Activated CD8-positive, alpha-beta T cell treated with anti-CD3 and anti-CD28 coated beads for 36 hours (primary cell): ENCODE results near the gene CYP1A1. TPM values are rescaled to one million over a fixed set of nuclear protein-coding genes. Genes with fewer than 3 reads are reported as not detected.
"Not testable (repeated sequence)": the region's sequence is repeated elsewhere in the genome, so short reads cannot be mapped to it uniquely, and the experiment has no call there.

ENCODE experiments used
- ATAC-seq: fragments of 200-7000 bp; cut with Tn5 transposase; one replicate; pipeline ENCODE4 v1.10.0; 2021; ENCODE audit warnings: mild to moderate bottlenecking, moderate library complexity
- CTCF ChIA-PET: fragments of 350-600 bp; sonication (Branson Sonifier 250); formaldehyde crosslinking; loops from one replicate; lab custom pipeline; 2021; ENCODE audit warnings: antibody characterized with exemption; lab: Charles Lee
- POLR2A ChIA-PET: fragments of 350-600 bp; sonication (Branson Sonifier 250); formaldehyde crosslinking; loops from one replicate; lab custom pipeline; 2021; ENCODE audit warnings: antibody characterized with exemption; lab: Charles Lee
- DNase-seq: peaks from one replicate; pipeline ENCODE4 v3.0.0-alpha.2; 2020
- H3K27ac Mint-ChIP-seq: one replicate; pipeline ENCODE4 v1.8.0; 2021; ENCODE audit warnings: mild to moderate bottlenecking, mixed read lengths
- H3K27me3 Mint-ChIP-seq: one replicate; pipeline ENCODE4 v1.8.0; 2021; ENCODE audit warnings: mixed read lengths
- H3K36me3 Mint-ChIP-seq: one replicate; pipeline ENCODE4 v1.8.0; 2021; ENCODE audit warnings: low read depth, mixed read lengths
- H3K4me1 Mint-ChIP-seq: one replicate; pipeline ENCODE4 v1.8.0; 2021; ENCODE audit warnings: low read depth, mixed read lengths
- H3K4me3 Mint-ChIP-seq: one replicate; pipeline ENCODE4 v1.8.0; 2021; ENCODE audit warnings: mild to moderate bottlenecking, moderate library complexity, mixed read lengths
- H3K9me3 Mint-ChIP-seq: one replicate; pipeline ENCODE4 v1.8.0; 2021; ENCODE audit warnings: mixed read lengths
- CTCF ChIP-seq: fragments of 200-600 bp; IDR thresholded peaks from one replicate; pipeline ENCODE4 v1.8.0; 2022; ENCODE audit warnings: antibody characterized with exemption, mild to moderate bottlenecking
- intact Hi-C: fragments of 100-400 bp; cut with micrococcal nuclease; formaldehyde crosslinking; loops from one replicate; pipeline ENCODE4 v1.10.0; 2022
- total RNA-seq, 2 experiments: library from RNA; stranded (reverse); gene quantifications; one replicate each; pipeline ENCODE4 v1.2.3, GENCODE V29; 2021

CYP1A1 gene
- total RNA-seq, 2 experiments from 2014 or later = 4.3 to 4.9 TPM

DNA sequence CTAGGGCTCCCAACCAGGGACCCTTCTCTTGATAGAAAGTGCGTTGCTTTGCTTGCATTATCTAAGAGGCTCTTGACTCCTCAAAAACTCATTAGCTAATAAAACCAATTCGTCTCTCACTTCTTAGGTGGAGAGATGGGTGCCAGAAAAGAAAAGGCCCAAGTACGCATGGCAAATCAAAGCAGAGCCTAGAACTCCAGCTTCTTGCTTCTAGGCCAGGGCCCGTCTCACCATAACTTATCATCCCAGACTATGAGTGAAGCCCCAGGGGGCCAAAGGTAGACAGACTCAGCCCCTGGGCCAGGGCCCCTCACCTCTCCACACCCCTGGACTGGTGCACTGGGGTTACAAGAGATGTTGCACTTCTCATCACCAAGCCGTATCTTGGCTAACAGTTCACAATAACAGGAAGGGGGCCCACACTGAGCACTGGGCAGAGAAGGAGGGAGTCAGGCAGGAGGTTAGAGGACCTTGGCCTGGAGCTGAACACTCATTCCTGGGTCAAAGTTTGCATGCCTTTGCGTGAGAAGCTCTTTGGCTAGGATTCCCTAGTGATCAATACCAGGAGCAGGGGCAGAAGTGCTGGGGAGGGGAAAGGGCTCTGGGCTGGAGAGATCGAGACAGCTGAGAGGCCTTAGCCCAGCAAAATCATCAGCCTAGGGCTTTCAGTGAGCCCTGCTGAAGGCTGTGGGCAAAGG is 5.4 kb upstream of the CYP1A1 start:
- H3K4me3 Mint-ChIP-seq = no peak overlapping the region
- ChIA-PET CTCF (interaction anchor here (1.2 to 1.3 kb wide), 2 partner anchors 41 to 96 kb away, joined by 3 to 5 read pairs; no protein-coding TSS in a partner anchor), POLR2A (no interaction called here)
- H3K9me3 Mint-ChIP-seq = no peaks in the 10 kb centered on the region
- H3K27me3 Mint-ChIP-seq = peaks cover 30% of the 10 kb centered on the region
- TF ChIP-seq CTCF = no peak
- no peak for DNase-seq
- H3K4me1 Mint-ChIP-seq = peaks cover 7% of the 10 kb centered on the region
- no peaks in the 10 kb centered on the region for H3K36me3 Mint-ChIP-seq
- no peak overlapping the region for H3K27ac Mint-ChIP-seq
- no peak for ATAC-seq
- intact Hi-C loops = no loop called here

GRCh38 chr15:74729372-74729771 is 4.0 kb upstream of the CYP1A1 start:
- H3K27me3 Mint-ChIP-seq = peaks cover 23% of the 10 kb centered on the region
- H3K4me1 Mint-ChIP-seq = not testable (repeated sequence)

DNA sequence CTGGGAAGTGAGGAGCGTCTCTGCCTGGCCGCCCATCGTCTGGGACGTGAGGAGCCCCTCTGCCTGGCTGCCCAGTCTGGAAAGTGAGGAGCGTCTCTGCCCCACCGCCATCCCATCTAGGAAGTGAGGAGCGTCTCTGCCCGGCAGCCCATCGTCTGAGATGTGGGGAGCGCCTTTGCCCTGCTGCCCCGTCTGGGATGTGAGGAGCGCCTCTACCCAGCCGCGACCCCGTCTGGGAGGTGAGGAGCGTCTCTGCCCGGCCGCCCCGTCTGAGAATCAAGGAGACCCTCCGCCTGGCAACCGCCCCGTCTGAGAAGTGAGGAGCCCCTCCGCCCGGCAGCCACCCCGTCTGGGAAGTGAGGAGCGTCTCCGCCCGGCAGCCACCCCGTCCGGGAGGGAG is 3.4 kb upstream of the CYP1A1 start:
- H3K9me3 Mint-ChIP-seq, H3K36me3 Mint-ChIP-seq, intact Hi-C loops, ATAC-seq, POLR2A ChIA-PET, H3K4me3 Mint-ChIP-seq, CTCF ChIA-PET, H3K27ac Mint-ChIP-seq, H3K4me1 Mint-ChIP-seq, DNase-seq: not testable (repeated sequence)
- peaks cover 25% of the 10 kb centered on the region for H3K27me3 Mint-ChIP-seq

More at GRCh38 chr15:74729372-74729771, 4.0 kb upstream of the CYP1A1 start:
- CTCF ChIA-PET = interaction anchor here (1.2 to 1.3 kb wide), 2 partner anchors 42 to 94 kb away, joined by 3 to 5 read pairs; no protein-coding TSS in a partner anchor
- H3K36me3 Mint-ChIP-seq, H3K27ac Mint-ChIP-seq, POLR2A ChIA-PET, ATAC-seq, DNase-seq, H3K9me3 Mint-ChIP-seq, H3K4me3 Mint-ChIP-seq, intact Hi-C loops: not testable (repeated sequence)

GRCh38 chr15:74727727-74728126 is 2.4 kb upstream of the CYP1A1 start:
- ChIA-PET POLR2A (no interaction called here), CTCF (interaction anchor here (1.6 to 1.7 kb wide), 2 partner anchors 45 to 96 kb away, joined by 3 to 4 read pairs; no protein-coding TSS in a partner anchor)
- ATAC-seq = no peak
- intact Hi-C loops = no loop called here
- DNase-seq = no peak
- no peaks in the 10 kb centered on the region for H3K9me3 Mint-ChIP-seq
- H3K4me1 Mint-ChIP-seq = peaks cover 9% of the 10 kb centered on the region
- no peak overlapping the region for H3K4me3 Mint-ChIP-seq
- H3K27me3 Mint-ChIP-seq = peaks cover 21% of the 10 kb centered on the region
- TF ChIP-seq CTCF = no peak
- no peaks in the 10 kb centered on the region for H3K36me3 Mint-ChIP-seq
- H3K27ac Mint-ChIP-seq = no peak overlapping the region

GRCh38 chr15:74726774-74727164 is 1.4 kb upstream of the CYP1A1 start:
- TF ChIP-seq CTCF = no peak
- H3K27ac Mint-ChIP-seq = peak overlapping the region; percentile 9
- intact Hi-C loops = no loop called here
- peak; percentile 15 for ATAC-seq
- no peaks in the 10 kb centered on the region for H3K36me3 Mint-ChIP-seq
- H3K4me3 Mint-ChIP-seq = peak overlapping the region; percentile 71
- ChIA-PET POLR2A (interaction anchor here (0.9 to 1.1 kb wide), 2 partner anchors 8 to 115 kb away, joined by 3 read pairs; no protein-coding TSS in a partner anchor), CTCF (interaction anchor here (1.0 to 1.7 kb wide), 6 partner anchors 46 to 152 kb away, joined by 3 to 5 read pairs (median 4); no protein-coding TSS in a partner anchor)
- peaks cover 19% of the 10 kb centered on the region for H3K27me3 Mint-ChIP-seq
- DNase-seq = peak; percentile 36
- peaks cover 9% of the 10 kb centered on the region for H3K4me1 Mint-ChIP-seq
- no peaks in the 10 kb centered on the region for H3K9me3 Mint-ChIP-seq
